SK-MEL-5 (cell line): ENCODE data around the gene EFTUD2. TPM values are rescaled to one million over a fixed set of nuclear protein-coding genes. Genes with fewer than 3 reads are reported as not detected.

Source experiments
- DNase-seq: peaks from one replicate; pipeline ENCODE4 v3.0.0-alpha.2; 2016; ENCODE audit warnings: low read depth, low spot score
- in situ Hi-C: cut with HindIII; loops from 2 replicates; pipeline ENCODE4 v1.10.0; 2016; ENCODE audit warnings: low sequenced_read_pairs, high pct_unique_total_duplicates, low pct_unique_long_range_greater_than_20kb
- total RNA-seq: library from RNA; depleted of rRNA; stranded (reverse); fragments of >200 nt; shearing (Covaris generic); gene quantifications from 2 replicates; pipeline ENCODE4 v1.2.3, GENCODE V29; 2014

Gene EFTUD2
- total RNA-seq, 1 experiment from 2014 or later: 117 TPM

- in situ Hi-C loops: no loop called here
- DNase-seq: no peak
Observed at GRCh38 chr17:44871556-44871955, 27.7 kb downstream of the EFTUD2 start.

DNA sequence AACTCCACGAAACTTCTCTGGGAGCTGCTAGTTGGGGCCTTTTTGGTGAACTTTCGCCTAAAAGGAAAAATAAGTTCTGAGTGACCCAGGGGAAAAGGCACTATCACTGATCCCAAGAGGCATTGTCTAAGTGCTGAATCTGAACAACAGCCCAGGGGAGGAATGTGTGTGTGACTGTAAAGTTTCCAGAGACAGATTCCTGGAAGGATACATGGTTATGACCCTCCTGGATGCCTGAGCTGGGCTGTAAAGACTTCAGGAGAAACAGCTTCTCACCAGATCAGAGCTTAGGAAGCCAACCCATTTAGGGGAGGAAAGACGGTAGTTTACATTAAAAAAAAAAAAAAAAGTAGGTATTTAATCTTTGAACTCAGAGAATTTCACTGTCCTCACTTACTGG, 31.4 kb downstream of the EFTUD2 start:
- in situ Hi-C loops: no loop called here
- DNase-seq: no peak

GRCh38 chr17:44865931-44866330, 33.3 kb downstream of the EFTUD2 start:
- no peak for DNase-seq
- in situ Hi-C loops: no loop called here

- DNase-seq: peak; percentile 82
Observed at GRCh38 chr17:44865231-44865660, 34.0 kb downstream of the EFTUD2 start.

DNA sequence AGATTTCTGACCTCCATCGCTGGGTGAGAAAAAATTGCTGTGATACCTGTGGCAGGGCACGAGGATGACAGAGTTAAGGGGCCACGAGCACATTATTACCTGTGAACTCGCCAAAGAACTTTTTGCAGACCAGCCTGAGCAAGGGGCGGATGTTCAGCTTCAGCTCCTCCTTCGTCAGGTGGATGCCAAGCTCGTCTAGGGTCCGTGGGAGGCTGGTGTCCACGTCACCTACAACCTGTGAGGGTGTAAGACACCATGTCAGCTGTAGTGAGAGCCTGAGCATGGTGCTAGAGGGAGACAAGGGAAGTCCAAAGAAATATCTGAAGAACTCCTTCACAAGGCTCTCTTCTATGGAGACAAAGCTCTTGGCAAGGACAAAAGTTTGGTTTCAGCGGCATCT, 34.4 kb downstream of the EFTUD2 start:
- in situ Hi-C loops: no loop called here
- no peak for DNase-seq

More at GRCh38 chr17:44865231-44865660, 34.0 kb downstream of the EFTUD2 start:
- in situ Hi-C loops: no loop called here

DNA sequence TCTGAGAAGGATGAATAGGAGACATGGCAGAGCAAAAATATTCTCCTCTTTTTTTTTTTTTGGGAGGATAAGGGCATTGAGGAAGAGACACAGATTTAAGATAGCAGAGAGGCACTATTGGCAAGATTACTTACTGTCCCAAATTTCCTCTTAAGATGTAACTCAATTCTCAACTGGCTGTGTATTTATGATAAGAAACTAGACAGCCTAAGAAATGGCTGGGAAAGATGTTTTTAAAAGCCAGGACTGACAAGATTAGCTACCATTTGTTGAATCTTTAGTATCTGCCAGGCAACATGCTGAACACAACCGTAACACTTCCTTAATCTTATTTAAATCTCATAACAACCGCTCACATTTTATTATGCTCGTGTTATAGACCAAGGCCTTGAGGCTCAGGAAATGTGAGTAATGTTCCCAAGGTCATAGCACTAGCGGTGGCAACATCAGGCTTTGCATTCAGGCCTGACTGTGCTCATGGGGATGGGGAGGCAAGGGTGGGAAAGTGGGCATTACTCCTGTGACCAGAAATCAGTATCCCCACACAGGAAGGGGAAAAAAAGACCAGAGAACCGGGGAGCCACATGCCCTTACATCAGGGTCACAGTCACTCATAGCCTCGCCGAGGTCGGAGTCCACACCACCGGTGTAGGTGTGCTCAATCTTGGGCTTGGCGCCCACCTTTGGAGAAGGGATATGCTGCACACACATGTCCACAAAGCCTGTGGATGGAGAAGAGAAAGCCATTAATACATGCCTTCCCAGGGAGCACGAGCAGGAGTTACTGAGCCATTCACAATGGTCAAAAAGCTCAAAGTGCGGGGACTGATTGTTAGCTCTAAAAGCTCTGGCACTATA, 36.0 kb downstream of the EFTUD2 start:
- DNase-seq: no peak
- in situ Hi-C loops: no loop called here

DNA sequence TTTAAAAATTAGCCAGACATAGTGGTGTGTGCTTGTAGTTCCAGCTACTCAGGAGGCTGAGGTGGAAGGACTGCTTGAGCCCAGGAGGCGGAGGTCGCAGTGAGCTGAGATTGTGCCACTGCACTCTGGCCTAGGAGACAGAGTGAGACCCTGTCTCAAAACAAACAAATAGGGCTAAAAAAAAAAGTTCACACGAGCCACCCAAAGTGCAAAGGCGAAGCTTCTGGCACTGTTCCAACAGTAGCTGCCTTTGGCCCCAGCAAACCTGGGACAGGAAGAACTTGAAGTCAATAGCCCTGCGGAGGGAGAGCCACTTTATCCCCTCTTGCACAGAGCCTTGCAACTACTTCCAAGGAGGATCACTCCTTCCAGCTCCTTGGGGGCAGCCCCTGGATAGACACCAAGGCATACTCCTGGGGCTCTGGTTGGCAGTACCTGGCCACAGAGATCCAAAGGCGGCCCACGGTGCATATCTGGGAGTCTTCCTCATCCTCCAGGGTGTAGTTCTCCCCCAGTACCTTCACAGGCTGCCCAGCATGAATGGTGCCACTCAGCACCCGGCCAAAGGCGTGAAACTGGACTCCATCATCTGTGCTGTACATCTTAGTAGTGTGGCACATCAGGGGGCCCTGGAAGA, 36.8 kb downstream of the EFTUD2 start:
- in situ Hi-C loops: no loop called here

GRCh38 chr17:44859701-44860100, 39.5 kb downstream of the EFTUD2 start:
- in situ Hi-C loops: no loop called here

More for the DNA sequence above, 36.8 kb downstream of the EFTUD2 start:
- DNase-seq: no peak

GRCh38 chr17:44854192-44854591, 45.1 kb downstream of the EFTUD2 start:
- in situ Hi-C loops: no loop called here

More at GRCh38 chr17:44859701-44860100, 39.5 kb downstream of the EFTUD2 start:
- no peak for DNase-seq

DNA sequence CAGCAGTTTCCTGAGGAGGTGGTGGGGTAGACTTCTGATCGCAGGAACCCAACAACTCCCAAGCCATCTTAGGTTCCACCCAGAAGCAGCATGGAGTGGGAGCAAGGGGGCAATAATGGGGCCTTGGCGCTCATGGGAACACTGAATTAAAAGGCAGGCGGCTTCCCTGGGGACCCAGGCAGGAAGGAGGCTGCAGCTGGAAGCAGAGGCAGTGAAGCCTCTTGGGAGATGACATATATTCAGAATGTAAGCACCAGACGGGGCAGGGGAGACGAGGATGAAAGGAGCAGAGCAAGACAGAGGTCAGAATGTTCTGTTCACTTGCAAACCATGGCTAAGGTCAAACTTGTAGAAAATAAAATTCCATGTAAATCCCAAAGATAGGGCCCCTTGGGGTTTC, 48.6 kb downstream of the EFTUD2 start:
- no peak for DNase-seq
- in situ Hi-C loops: no loop called here

More at GRCh38 chr17:44854192-44854591, 45.1 kb downstream of the EFTUD2 start:
- DNase-seq: no peak

- DNase-seq: no peak
- in situ Hi-C loops: no loop called here
Observed at GRCh38 chr17:44850025-44850424, 49.2 kb downstream of the EFTUD2 start.

- DNase-seq: no peak
- in situ Hi-C loops: no loop called here
Observed at GRCh38 chr17:44848961-44849489, 50.2 kb downstream of the EFTUD2 start.

DNA sequence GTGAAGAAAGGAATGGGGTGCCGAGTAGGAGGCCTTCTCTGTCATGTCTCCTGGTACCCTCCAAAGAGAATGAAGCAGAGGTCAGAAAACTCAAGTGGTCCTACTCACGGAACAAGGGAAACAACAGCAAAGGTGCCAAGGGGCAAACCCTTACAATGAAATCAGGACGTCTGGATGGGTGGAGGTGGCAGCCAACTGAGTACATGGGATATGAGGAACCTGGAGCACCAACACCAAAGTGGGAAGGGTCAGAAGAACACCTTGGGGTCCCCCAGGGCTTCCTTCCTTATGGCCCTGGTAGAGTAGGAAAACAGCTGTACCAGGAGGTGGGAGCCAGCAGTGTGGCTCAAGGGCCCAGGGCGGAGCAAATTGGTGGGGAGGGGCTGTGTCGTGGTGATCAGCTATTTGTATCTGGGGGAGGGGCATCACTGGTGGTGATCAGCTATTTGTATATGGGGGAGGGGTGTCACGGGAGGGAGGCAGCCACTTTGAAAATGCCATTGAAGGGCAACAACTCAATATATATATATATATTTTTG, 50.9 kb downstream of the EFTUD2 start:
- in situ Hi-C loops: no loop called here

DNA sequence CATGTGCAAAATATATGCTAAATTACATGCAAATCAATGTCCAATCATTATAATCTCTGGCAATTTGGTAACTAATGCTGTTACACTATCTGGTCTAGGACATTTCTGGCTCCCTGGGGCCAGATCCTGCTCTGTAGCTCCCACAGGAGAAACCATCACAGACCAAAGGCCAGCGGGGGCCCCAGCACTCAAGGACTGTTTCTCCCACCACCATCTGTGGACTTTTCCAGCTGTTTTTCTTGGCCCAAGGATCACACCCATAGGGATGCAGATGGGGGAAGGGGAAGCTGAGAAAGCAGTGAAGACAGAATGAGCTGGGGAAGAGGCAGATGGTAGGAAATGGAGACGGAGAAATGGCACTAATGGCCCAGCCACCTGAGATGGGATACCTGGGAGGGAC, 51.7 kb downstream of the EFTUD2 start, which contains the start of gene HIGD1B:
HIGD1B (plus strand) TSS at position 298 of the 400 bp plus-strand sequence. CDS start 270 bp downstream, outside the sequence.
- in situ Hi-C loops: no loop called here

More for the DNA sequence above, 50.9 kb downstream of the EFTUD2 start:
- no peak for DNase-seq

DNA sequence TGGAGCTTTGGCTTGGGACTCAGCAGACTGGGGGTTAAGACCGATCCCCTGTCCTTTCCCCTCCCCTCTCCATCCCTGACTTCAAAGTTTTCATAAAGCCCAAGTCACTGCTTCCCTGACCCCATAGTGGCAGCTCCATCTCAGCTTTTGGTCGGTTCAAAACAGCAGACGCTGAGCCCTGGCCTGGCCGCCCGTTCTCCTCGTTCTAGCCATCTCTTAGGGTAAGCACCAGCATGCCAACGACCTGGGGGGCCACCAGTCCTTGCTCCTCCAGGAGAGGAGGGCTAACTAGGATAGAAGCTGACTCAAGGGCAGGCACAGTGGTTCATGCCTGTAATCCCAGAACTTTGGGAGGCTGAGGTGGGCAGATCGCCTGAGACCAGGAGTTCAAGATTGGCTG, 53.0 kb downstream of the EFTUD2 start:
- DNase-seq: no peak
- in situ Hi-C loops: no loop called here

More for the DNA sequence above, 51.7 kb downstream of the EFTUD2 start, which contains the start of gene HIGD1B:
- DNase-seq: no peak

GRCh38 chr17:44844390-44844830, 54.8 kb downstream of the EFTUD2 start:
- no peak for DNase-seq
- in situ Hi-C loops: no loop called here

DNA sequence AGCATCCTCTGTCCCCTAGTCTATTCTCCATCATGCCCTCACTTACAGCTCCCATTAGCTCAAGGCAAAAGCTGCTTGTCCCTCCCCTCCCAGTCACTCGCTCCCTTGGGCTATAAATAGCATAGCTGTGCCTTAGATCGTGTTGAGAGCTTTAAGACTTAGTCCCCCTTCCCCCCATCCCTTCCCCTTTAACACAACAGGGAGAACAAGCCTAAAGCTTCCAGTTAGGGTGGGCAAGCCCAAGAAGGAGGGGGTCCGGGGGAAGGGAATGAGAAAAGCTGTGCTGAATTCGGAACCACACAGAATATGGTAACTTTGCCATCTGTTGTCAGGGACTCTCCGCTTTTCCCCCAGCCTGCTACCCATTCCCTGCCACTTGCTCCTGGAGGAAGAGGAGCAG, 56.5 kb downstream of the EFTUD2 start:
- in situ Hi-C loops: no loop called here
- peak; percentile 29 for DNase-seq

- in situ Hi-C loops: no loop called here
- DNase-seq: no peak
Observed at GRCh38 chr17:44840936-44841335, 58.3 kb downstream of the EFTUD2 start.
